ENCODE data around the gene SYNPO2. TPM values are rescaled to one million over a fixed set of nuclear protein-coding genes. Genes with fewer than 3 reads are reported as not detected.
A peak's percentile ranks its signal among the peaks of the same experiment; 100 is the strongest.

The SYNPO2 gene
- total and polyA plus RNA-seq, 2 of the 8 experiments (the other 6 are each of a cell fraction or from before 2014, with no cell fraction given), result 0.50 to 4.2 TPM

DNA sequence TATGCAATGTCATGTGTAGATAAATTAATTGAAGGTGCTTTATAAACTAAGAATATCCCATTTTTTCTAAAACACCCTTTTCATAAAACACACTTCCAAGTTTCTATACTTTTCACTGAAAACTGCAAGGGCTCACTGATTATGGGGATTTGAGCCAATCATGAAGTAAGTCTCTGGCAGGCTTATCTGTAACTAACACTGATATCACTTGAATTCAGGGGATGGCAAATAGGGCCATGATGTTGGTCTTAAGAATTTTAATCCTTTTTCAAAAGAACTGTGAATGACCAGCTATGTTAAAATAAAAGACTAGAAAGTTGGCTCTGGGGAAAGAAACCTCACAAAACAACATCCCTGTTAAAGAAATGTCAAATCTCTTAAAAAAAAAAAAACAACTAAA lies 39.8 kb upstream of the SYNPO2 start:
- peaks cover 4% of the 10 kb centered on the region; the same call in 1 of the 2 replicates for H3K23me2 ChIP-seq (ENCODE audit: low read depth, low read length)
- no peak overlapping the region for H4K91ac ChIP-seq (replicated peaks; ENCODE audit: insufficient read length, low read length)
- ChIA-PET POLR2A (ENCODE audit: partially characterized antibody) (interaction anchor here (4.3 kb wide), 1 partner anchor 11 kb away, joined by 32 read pairs; the partner anchor contains the start of gene SEC24D), CTCF (ENCODE audit: partially characterized antibody) (interaction anchor here (0.8 to 3.7 kb wide), 3 partner anchors 10 to 77 kb away, joined by 3 to 18 read pairs (median 3); partner anchors contain the start of gene SEC24D)
- H3K4ac ChIP-seq (replicated peaks; ENCODE audit: insufficient read length, low read depth, low read length), result no peak overlapping the region
- H3K36me3 ChIP-seq (ENCODE audit: control insufficient read depth in 2 of 4, insufficient read depth in 4 of 4, low read length in 3 of 4), result no peaks in the 10 kb centered on the region
- FAIRE-seq (no peak), DNase-seq (ENCODE audit: low read depth in 1 of 2, low spot score in 2 of 2) (no peak)
- H3K4me3 ChIP-seq (ENCODE audit: extremely low read depth in 1 of 4, insufficient read depth in 2 of 4, low read depth in 3 of 4, low read length in 4 of 4), result peak overlapping the region in 1 of 4 experiments; percentile 66; a peak in 1 of 8 replicates
- H3K23ac ChIP-seq (ENCODE audit: insufficient read length), result no peak overlapping the region
- no peaks in the 10 kb centered on the region for H3K79me1 ChIP-seq (ENCODE audit: low read depth, low read length)
- H3K9me3 ChIP-seq (ENCODE audit: insufficient read depth in 2 of 2, low read depth in 1 of 2, low read length in 1 of 2), result no peaks in the 10 kb centered on the region
- H4K20me1 ChIP-seq (replicated peaks in 1 of 2; ENCODE audit: control insufficient read depth in 1 of 2, insufficient read depth in 2 of 2, low read length in 2 of 2), result no peaks in the 10 kb centered on the region
- H2BK20ac ChIP-seq (ENCODE audit: low read length), result no peak overlapping the region
- no peak overlapping the region; the same call in 1 of the 2 replicates for H2BK12ac ChIP-seq (ENCODE audit: low read depth, low read length)
- H2BK120ac ChIP-seq (replicated peaks; ENCODE audit: low read depth, low read length), result peak overlapping the region; percentile 79
- no peak overlapping the region for H2AFZ ChIP-seq (ENCODE audit: low read length)
- H3K14ac ChIP-seq (ENCODE audit: insufficient read length), result no peak overlapping the region
- no peak overlapping the region for H4K8ac ChIP-seq (ENCODE audit: extremely low read depth, insufficient read depth, low read length)
- no peak overlapping the region; a peak in 1 of 7 replicates for H3K9ac ChIP-seq (replicated peaks in 1 of 4; ENCODE audit: extremely low read depth in 1 of 4, low read depth in 3 of 4, low read length in 3 of 4)
- H2BK15ac ChIP-seq (ENCODE audit: low read length), result no peak overlapping the region
- peak overlapping the region; percentile 66 to 79; a peak in 2 of 4 replicates for H3K4me2 ChIP-seq (ENCODE audit: insufficient read depth in 1 of 2, low read depth in 2 of 2, low read length in 2 of 2)
- H2AK5ac ChIP-seq (ENCODE audit: low read depth, low read length), result no peak overlapping the region
- H3K27ac ChIP-seq (ENCODE audit: low read depth, low read length), result no peak overlapping the region
- peaks cover 0 to 13% (median 9%) of the 10 kb centered on the region in 4 experiments; a peak in 5 of 7 replicates for H3K4me1 ChIP-seq (replicated peaks in 1 of 4; ENCODE audit: control insufficient read depth in 3 of 4, insufficient read depth in 4 of 4, low read length in 3 of 4)
- H3K79me2 ChIP-seq (ENCODE audit: control insufficient read depth in 1 of 2, insufficient read depth in 2 of 2, low read length in 2 of 2), result peaks cover 0 to 11% of the 10 kb centered on the region in 2 experiments; a peak in 2 of 4 replicates
- H3K56ac ChIP-seq (replicated peaks; ENCODE audit: insufficient read length, low read depth, low read length), result no peak overlapping the region
- no peak overlapping the region for H2BK5ac ChIP-seq (ENCODE audit: low read depth, low read length)
- H4K5ac ChIP-seq (ENCODE audit: insufficient read length, low read depth, low read length), result peak overlapping the region; percentile 27
- no peak overlapping the region; the same call in 1 of the 2 replicates for H3K18ac ChIP-seq (ENCODE audit: extremely low read depth, low read length)
- H3K27me3 ChIP-seq (replicated peaks in 1 of 4; ENCODE audit: control insufficient read depth in 3 of 4, extremely low read depth in 1 of 4, insufficient read depth in 3 of 4, low read length in 3 of 4), result no peaks in the 10 kb centered on the region
- no peak for TF ChIP-seq EZH2 (IDR thresholded peaks at IDR 0.05; ENCODE audit: low read depth, low read length, severe bottlenecking)
- no peak for TF ChIP-seq TCF12 (IDR thresholded peaks at IDR 0.05; ENCODE audit: low read depth, low read length)
- no peak for TF ChIP-seq CTBP2 (IDR thresholded peaks at IDR 0.05; ENCODE audit: borderline replicate concordance, insufficient read depth, insufficient read length, low read length)
- TF ChIP-seq EP300 (IDR thresholded peaks at IDR 0.05; ENCODE audit: borderline replicate concordance in 1 of 2, low read depth in 2 of 2, low read length in 2 of 2), result no peak
- TF ChIP-seq, protein P1, sequence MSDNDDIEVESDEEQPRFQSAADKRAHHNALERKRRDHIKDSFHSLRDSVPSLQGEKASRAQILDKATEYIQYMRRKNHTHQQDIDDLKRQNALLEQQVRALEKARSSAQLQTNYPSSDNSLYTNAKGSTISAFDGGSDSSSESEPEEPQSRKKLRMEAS (IDR thresholded peaks at IDR 0.05), result no peak
- TF ChIP-seq EGR1 (IDR thresholded peaks at IDR 0.05; ENCODE audit: borderline replicate concordance, low read depth, low read length), result no peak
- no peak for TF ChIP-seq RXRA (IDR thresholded peaks at IDR 0.05; ENCODE audit: insufficient read depth, low read depth, low read length)
- TF ChIP-seq RNF2 (IDR thresholded peaks at IDR 0.05; ENCODE audit: borderline replicate concordance, low read depth, low read length, missing control alignments, poor library complexity, severe bottlenecking), result no peak
- no peak for TF ChIP-seq YY1 (IDR thresholded peaks at IDR 0.05; ENCODE audit: low read depth, low read length)
- no peak for TF ChIP-seq MAFK (IDR thresholded peaks at IDR 0.05; ENCODE audit: low read depth, low read length)
- no peak for TF ChIP-seq TBP (IDR thresholded peaks at IDR 0.05; ENCODE audit: low read depth, low read length)
- TF ChIP-seq GABPA (IDR thresholded peaks at IDR 0.05; ENCODE audit: borderline replicate concordance, insufficient read depth, low read length), result no peak
- no peak for TF ChIP-seq CHD2 (IDR thresholded peaks at IDR 0.05; ENCODE audit: low read length)

All from H1 (cell line).